ENCODE data around the gene NOSTRIN. TPM values are rescaled to one million over a fixed set of nuclear protein-coding genes. Genes with fewer than 3 reads are reported as not detected.

NOSTRIN gene, protein sequence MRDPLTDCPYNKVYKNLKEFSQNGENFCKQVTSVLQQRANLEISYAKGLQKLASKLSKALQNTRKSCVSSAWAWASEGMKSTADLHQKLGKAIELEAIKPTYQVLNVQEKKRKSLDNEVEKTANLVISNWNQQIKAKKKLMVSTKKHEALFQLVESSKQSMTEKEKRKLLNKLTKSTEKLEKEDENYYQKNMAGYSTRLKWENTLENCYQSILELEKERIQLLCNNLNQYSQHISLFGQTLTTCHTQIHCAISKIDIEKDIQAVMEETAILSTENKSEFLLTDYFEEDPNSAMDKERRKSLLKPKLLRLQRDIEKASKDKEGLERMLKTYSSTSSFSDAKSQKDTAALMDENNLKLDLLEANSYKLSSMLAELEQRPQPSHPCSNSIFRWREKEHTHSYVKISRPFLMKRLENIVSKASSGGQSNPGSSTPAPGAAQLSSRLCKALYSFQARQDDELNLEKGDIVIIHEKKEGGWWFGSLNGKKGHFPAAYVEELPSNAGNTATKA
- total RNA-seq (2022; extraction: Qiagen RNA extraction): 1.8 to 3.1 TPM (median 2.2 TPM) in 5 replicates

DNA sequence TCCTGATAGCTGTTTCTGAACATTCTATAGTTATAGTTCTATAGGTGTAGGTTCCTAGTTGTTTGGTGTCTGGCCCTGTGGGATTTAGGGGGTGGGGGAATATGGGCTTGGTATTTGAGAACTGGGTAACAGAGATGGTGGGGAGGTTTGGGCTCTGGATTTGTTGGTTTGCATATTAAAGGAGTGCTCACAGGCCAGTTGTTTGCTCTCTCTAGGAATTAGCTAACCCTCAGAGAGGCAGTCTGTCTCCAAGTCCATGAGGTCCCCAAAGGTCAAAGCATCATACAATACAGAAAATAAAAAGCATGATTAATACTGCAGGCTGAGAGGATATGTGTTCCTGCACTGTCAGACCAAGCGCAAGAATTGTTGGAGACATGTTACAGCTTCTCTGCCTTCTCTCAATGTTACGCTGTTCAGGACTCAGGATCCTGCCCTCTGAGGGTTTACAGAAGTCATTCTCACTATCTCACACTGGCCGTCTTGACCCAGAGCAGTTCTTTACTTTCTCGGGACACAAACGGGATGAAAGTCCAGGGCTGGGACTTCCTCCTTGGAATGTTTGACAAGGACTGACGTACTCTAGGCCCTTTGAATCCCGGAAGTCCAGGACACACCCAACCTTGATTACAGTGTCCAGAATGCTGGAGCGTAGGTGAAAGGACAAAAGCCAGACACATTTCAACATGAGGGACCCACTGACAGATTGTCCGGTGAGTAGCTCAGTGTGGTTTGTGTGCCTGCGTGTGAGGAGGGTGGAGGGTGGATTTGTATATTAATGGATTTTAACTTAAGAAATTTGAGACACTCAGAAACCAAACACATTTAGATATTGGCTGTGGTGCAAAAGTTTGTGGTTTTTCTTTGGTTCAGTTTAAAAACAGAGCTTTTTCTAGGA lies at the start of gene NOSTRIN:
Gene NOSTRIN (plus strand): TSS at position 677 of the 898 bp plus-strand sequence. CDS start 10 bp downstream, at position 687.

DNA sequence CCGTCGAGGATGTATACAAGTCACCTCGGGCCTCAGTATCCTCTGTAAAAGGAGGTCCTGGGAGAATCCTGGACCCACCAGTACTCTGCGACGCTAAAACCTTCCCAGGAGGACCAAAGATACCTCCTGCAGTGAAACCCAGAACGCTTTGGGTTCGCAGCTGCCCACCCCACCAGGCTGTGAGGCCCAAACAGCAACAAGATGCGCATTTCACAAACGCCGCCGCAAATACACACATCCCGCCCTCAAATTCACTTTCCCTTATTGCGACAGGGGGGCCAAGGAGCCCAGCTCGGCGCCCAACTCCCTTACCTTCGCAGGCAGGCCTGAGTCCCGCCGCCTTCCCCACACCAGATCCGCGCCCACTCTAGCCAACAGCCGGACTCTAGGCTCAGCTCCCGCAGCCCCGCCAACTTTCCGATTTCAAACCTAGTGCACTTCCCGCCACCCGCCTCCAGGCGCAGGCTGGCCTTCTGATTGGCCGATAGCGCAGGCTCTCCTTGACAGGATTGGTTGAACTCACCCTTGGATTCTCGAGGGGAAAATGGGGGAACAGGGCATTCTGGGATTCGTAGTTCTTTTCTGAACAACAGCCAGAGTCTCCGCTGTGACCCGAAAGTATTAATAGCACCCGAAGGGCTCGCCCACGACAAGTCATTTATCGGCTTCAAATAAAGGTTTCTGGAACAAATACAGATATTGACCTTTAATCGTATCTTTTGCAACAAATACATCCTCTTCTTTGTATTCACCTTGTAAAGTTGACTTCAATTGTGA lies 87.8 kb downstream of the NOSTRIN start, which contains the start of gene SPC25:
Gene SPC25 (minus strand): TSS at position 425 of the 777 bp plus-strand sequence. CDS start 911 bp downstream, outside the sequence.

DNA sequence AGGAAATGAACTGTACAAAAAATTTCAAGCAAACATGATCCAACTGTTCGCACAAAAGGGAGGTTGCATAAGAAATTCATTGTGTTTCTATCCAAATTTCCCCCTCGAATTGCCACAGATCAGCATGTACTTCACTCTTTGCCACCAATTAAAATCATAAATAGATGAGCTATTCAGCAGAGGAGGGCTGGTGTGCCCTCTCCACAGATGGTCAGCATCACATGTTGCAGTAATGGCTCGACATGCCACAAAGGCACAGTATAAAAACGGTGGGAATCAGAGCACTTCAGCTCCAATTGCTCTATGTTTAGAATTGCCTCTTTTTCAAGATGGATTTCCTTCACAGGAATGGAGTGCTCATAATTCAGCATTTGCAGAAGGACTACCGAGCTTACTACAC lies 98.6 kb downstream of the NOSTRIN start, which contains the start of gene G6PC2:
Gene G6PC2 (plus strand): TSS at position 289 of the 400 bp plus-strand sequence. CDS start 41 bp downstream, at position 330.

Other genes starting within 250 kb of the NOSTRIN start
- gene SPC25, start 87.8 kb downstream of the NOSTRIN start, total RNA-seq (2022; extraction: Qiagen RNA extraction): 15.8 to 21.5 TPM (median 18.6 TPM) in 5 replicates
- not detected in 5 replicates for gene G6PC2, start 98.7 kb downstream of the NOSTRIN start, total RNA-seq (2022; extraction: Qiagen RNA extraction)
- 0.01 TPM in 1 of 5 replicates, not detected in the others for gene ABCB11, start 228.7 kb downstream of the NOSTRIN start, total RNA-seq (2022; extraction: Qiagen RNA extraction)